GM23248 (cell line): ENCODE data around the gene SLC25A34.

Source experiments
- EZH2 ChIP-seq: fragments of 200-600 bp; sonication (generic); IDR thresholded peaks from 2 replicates; pipeline ENCODE4 v1.6.1; 2018; ENCODE audit warnings: antibody characterized with exemption, mild to moderate bottlenecking; ENCODE audit not compliant: insufficient read depth, poor library complexity, severe bottlenecking
- EZH2phosphoT487 ChIP-seq: fragments of 200-600 bp; sonication (generic); IDR thresholded peaks from 2 replicates; pipeline ENCODE4 v1.6.1; 2018; ENCODE audit warnings: antibody characterized with exemption, moderate library complexity, mild to moderate bottlenecking, low read depth; ENCODE audit not compliant: insufficient read depth

GRCh38 chr1:15698201-15698600, 37.9 kb upstream of the SLC25A34 start:
- TF ChIP-seq EZH2phosphoT487 (no peak), EZH2 (no peak)
